22Rv1 (cell line): ENCODE measurements around the gene PRICKLE4.

ENCODE experiments used
- H3K27ac ChIP-seq: fragments of 450-650 bp; 2 replicates; pipeline ENCODE4 v1.5.1; 2017
- ZFX ChIP-seq: fragments of 450-650 bp; IDR thresholded peaks from 2 replicates; pipeline ENCODE4 v1.6.1; 2017; ENCODE audit warnings: antibody characterized with exemption, borderline replicate concordance
- TF ChIP-seq, protein P1 (sequence below): fragments of 450-650 bp; IDR thresholded peaks from 2 replicates; pipeline ENCODE4 v1.5.1; 2017; ENCODE audit warnings: mild to moderate bottlenecking

The PRICKLE4 gene

DNA sequence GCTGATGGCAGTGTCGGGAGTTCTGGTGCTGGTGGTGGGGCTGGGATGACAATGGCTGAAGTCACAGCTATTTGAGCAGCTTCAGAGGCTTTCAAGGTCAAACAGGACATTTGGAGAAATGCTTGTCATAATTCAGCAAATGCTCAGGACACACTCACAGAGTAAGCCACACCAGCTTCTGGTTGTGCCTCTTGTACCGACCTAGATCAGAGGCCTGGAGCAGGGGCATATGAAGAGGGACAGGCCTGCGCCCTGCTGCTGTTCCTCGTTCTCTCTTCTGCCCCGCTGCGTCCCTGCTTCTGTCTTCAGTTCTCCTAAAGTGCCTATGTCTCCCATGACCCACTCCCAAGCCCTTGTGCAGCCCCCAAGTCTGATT lies 32.5 kb upstream of the PRICKLE4 start:
- TF ChIP-seq, protein P1, sequence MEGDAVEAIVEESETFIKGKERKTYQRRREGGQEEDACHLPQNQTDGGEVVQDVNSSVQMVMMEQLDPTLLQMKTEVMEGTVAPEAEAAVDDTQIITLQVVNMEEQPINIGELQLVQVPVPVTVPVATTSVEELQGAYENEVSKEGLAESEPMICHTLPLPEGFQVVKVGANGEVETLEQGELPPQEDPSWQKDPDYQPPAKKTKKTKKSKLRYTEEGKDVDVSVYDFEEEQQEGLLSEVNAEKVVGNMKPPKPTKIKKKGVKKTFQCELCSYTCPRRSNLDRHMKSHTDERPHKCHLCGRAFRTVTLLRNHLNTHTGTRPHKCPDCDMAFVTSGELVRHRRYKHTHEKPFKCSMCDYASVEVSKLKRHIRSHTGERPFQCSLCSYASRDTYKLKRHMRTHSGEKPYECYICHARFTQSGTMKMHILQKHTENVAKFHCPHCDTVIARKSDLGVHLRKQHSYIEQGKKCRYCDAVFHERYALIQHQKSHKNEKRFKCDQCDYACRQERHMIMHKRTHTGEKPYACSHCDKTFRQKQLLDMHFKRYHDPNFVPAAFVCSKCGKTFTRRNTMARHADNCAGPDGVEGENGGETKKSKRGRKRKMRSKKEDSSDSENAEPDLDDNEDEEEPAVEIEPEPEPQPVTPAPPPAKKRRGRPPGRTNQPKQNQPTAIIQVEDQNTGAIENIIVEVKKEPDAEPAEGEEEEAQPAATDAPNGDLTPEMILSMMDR = no peak
- no peak for TF ChIP-seq ZFX
- H3K27ac ChIP-seq = peak overlapping the region; percentile 71

DNA sequence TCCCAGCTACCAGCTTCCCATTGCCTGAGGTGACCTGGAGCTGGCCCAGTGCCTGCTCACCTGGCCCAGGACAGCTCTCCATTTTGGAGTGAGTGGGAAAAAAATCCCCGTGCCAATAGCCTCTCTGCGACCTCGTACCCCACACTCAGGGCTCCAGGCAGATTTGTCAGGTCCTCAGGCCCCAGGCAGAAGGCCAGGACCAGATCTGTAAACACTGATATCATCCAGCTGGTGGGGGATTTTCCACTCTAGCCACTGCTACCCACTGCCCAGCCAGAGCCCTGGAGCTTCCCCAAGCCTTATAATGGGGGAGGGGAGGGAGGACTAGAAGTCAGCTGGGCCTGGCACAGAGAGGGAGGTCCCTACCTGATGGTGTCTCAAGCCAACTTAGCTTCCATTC lies 32.0 kb upstream of the PRICKLE4 start:
- 0 out of 2 replicates have a peak overlapping the region, but pooled peaks have one; percentile 71 for H3K27ac ChIP-seq
- TF ChIP-seq, protein P1 = no peak
- TF ChIP-seq ZFX = no peak

DNA sequence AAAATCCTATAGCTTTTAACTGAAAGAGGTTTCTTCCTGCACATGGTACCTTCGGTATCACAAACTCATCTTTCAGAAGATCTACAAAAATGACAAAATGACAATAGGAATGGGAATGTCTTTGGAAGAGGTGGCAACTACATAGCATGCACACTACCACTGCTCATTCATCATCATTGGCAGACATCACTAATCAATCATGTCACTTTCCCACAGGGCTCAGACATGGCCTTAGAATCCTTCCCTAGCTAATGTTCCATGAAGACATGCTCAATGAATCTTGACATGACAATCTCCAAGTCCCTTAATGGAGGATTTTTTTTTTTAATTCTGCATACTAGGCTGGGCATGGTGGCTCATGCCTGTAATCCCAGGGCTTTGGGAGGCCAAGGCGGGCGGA lies 30.2 kb upstream of the PRICKLE4 start:
- no peak overlapping the region for H3K27ac ChIP-seq
- TF ChIP-seq ZFX = no peak
- TF ChIP-seq, protein P1 = no peak

DNA sequence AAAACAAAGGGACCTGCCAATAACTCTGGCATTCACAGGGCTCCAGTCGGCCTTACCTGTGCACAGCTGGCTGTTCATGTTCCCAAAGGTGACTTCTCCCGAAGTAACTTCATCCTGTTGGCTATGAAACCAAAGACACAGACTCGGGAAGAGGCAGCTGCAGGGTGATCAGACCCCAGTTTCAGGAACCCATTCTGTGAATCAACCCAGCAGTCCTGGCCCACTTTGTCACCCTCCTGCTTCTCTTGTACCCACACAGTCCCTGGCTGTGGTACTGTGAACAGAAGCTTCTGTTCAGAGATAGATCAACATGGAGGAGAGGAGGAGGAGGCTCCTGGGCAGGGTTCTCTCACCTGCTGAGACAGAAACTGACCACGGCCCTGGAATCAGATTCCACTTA lies 24.7 kb upstream of the PRICKLE4 start:
- H3K27ac ChIP-seq = no peak overlapping the region
- no peak for TF ChIP-seq ZFX
- TF ChIP-seq, protein P1 = no peak

DNA sequence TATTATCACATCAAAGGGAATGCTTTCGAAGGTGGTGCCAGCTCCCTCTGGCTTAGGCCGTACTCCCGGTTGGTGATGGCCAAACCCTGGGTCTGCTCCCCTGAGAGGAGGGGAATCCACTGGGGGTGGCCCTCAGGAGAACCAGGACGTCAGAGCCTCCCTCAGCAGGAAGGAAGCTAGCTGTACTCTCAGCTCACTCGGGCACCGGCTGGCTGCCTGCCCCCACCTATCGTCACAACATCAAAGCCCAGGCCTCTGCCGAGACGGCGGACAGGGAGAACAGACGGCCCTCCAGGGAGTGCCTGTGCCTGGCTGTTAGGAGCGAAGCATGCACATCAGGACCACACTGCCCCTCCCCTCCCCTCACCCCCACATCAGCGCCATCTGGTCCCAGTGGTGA lies 24.2 kb upstream of the PRICKLE4 start:
- TF ChIP-seq ZFX = no peak
- TF ChIP-seq, protein P1 = no peak
- no peak overlapping the region for H3K27ac ChIP-seq

DNA sequence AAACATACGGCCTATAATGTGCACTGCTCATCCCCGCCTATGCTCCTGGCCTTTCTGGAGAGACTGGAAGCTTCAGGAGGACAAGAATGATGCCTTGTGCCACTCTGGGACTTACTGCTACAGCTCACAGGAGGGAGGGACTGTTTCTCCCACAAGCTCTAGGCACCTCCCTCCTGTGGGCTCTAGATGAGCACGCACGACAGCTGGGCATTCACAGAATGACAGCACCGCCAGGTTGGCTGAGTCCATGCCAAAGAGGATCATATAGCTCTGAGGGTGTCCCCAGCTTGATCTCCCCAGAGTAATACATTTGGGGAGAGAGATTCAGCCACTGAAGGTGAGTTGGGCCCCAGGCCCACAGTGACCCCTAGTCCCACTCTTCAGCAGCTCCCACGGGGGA lies 23.3 kb upstream of the PRICKLE4 start:
- H3K27ac ChIP-seq = no peak overlapping the region
- TF ChIP-seq ZFX = no peak
- TF ChIP-seq, protein P1 = no peak

DNA sequence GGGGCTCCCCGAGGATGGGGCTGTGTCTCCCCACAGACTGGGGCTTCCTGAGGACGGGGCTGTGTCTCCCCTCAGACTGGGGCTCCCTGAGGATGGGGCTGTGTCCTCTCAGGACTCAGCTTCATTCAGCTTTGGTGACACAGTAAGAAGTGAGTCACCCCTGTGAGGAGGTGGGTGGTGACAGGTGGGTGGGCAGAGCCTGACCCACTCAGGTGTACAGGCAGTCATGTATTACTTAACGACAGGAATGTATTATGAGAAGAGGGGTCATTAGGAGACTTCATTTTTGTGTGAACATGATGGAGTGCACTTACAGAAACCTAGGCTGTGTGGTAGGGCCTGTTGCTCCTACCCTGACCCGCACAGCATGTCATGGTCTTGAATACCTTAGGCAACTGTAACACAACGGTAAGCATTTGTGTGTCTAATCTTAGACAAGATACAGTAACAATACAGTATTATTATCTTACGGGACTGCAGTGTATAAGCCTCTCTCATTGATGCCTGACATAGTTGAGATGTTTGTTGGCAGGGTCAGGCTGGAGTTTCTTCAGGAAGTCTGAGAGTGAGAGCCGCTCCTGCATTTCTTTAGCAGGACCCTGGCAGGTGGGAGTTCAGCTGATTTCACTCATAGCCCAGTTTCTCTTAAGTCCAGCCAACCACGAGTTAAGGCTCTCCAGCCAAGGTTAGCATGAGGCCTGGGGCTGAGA lies 22.5 kb upstream of the PRICKLE4 start:
- no peak overlapping the region for H3K27ac ChIP-seq
- no peak for TF ChIP-seq ZFX
- TF ChIP-seq, protein P1 = no peak
